ACC112 (cell line): ENCODE measurements around the gene GABRE.
"Not testable (repeated sequence)": the region's sequence is repeated elsewhere in the genome, so short reads cannot be mapped to it uniquely, and the experiment has no call there.

ENCODE experiments used
- H2AFZ ChIP-seq: fragments of 200-600 bp; sonication (generic); one replicate; pipeline ENCODE4 v1.6.0; 2017; ENCODE audit warnings: antibody characterized with exemption, low read length; ENCODE audit not compliant: unreplicated experiment
- H3K27ac ChIP-seq: fragments of 200-600 bp; sonication (generic); 2 replicates; pipeline ENCODE4 v1.5.1; 2014; ENCODE audit warnings: low read depth, mild to moderate bottlenecking, antibody characterized with exemption, low read length, moderate library complexity
- H3K27me3 ChIP-seq: fragments of 200-600 bp; sonication (generic); 2 replicates; pipeline ENCODE4 v1.6.1; 2014; ENCODE audit warnings: mild to moderate bottlenecking, antibody characterized with exemption, low read length, moderate library complexity, mixed read lengths; ENCODE audit not compliant: insufficient read depth
- H3K36me3 ChIP-seq: fragments of 200-600 bp; sonication (generic); 2 replicates; pipeline ENCODE4 v1.6.1; 2016; ENCODE audit warnings: mild to moderate bottlenecking, antibody characterized with exemption, low read length, moderate library complexity, mixed read lengths; ENCODE audit not compliant: insufficient read depth
- H3K4me1 ChIP-seq: fragments of 200-600 bp; sonication (generic); one replicate; pipeline ENCODE4 v1.6.1; 2016; ENCODE audit warnings: low read length, mixed read lengths; ENCODE audit not compliant: insufficient read depth, unreplicated experiment, control insufficient read depth
- H3K4me3 ChIP-seq: fragments of 200-600 bp; sonication (generic); 2 replicates; pipeline ENCODE4 v1.5.1; 2014; ENCODE audit warnings: mild to moderate bottlenecking, low read depth, low read length
- H3K79me2 ChIP-seq: fragments of 200-600 bp; sonication (generic); one replicate; pipeline ENCODE4 v1.6.0; 2016; ENCODE audit warnings: low read length; ENCODE audit not compliant: control insufficient read depth, unreplicated experiment, insufficient read depth

Gene GABRE

DNA sequence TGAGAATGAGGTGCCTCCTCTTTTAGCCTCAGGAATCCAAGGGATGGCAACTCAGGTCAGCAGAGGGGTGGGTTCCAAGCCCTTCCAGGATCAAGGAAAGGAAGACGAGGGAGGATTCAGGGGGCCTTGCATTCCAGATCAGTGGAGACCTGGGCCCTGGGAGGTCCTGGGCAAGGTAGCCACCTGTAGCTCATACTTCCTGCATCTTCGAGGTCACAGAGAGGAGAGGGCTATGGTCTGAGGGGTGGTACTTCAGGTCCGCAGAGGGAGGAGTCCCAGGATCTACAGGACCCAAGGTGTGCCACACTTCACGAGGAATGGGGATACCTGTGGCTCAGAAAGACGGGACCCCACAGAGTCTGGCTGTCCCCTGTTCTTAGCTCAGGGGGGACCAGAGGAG is 52.6 kb downstream of the GABRE start:
- no peak overlapping the region for H3K27ac ChIP-seq
- no peak overlapping the region for H2AFZ ChIP-seq
- H3K79me2 ChIP-seq = no peaks in the 10 kb centered on the region
- no peaks in the 10 kb centered on the region for H3K4me1 ChIP-seq
- H3K27me3 ChIP-seq = no peaks in the 10 kb centered on the region
- H3K36me3 ChIP-seq = no peaks in the 10 kb centered on the region
- no peak overlapping the region for H3K4me3 ChIP-seq

DNA sequence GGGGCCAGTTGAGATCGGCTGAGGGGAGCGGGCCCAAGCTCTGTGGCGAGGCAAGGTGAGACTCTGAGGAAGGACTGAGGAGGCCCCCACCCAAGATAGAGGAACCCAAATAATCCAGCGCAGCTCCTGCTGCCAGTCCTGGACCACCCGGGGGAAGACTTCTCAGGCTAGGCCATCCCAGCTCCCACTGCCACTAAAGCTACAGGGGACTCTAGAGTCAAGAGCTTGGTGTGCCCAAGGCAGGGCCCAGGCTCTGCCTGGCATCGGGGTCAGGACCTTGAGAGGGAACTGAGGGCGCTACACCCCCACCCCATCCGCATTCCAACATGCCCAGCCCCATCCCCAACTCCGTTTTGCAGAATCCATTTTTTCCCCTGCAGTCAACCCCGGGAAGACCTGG is 53.2 kb downstream of the GABRE start:
- H3K27me3 ChIP-seq = no peaks in the 10 kb centered on the region
- H3K27ac ChIP-seq = no peak overlapping the region
- no peaks in the 10 kb centered on the region for H3K36me3 ChIP-seq
- no peak overlapping the region for H2AFZ ChIP-seq
- H3K79me2 ChIP-seq = no peaks in the 10 kb centered on the region
- no peaks in the 10 kb centered on the region for H3K4me1 ChIP-seq
- H3K4me3 ChIP-seq = no peak overlapping the region

DNA sequence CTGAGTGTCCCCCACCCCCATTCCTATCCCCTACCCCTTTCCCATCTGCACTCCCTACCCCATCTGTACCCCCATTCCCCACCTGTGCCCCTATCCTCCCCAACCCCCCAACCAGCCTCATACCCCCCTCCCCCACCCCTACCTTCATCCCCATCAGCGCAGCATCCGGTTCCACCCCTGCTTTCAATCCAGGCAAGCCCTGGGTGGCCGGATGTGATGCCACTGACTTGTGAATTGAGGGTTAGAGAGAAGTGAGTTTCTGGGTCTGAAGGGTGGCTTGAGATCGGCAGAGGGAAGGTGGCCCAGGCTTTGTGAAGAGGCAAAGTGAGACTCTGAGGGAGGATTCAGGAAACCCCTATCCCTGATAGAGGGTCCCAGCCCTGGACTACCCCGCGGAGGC is 53.9 kb downstream of the GABRE start:
- no peak overlapping the region for H3K27ac ChIP-seq
- no peaks in the 10 kb centered on the region for H3K4me1 ChIP-seq
- H2AFZ ChIP-seq = no peak overlapping the region
- no peaks in the 10 kb centered on the region for H3K36me3 ChIP-seq
- H3K79me2 ChIP-seq = no peaks in the 10 kb centered on the region
- H3K4me3 ChIP-seq = no peak overlapping the region
- H3K27me3 ChIP-seq = no peaks in the 10 kb centered on the region

DNA sequence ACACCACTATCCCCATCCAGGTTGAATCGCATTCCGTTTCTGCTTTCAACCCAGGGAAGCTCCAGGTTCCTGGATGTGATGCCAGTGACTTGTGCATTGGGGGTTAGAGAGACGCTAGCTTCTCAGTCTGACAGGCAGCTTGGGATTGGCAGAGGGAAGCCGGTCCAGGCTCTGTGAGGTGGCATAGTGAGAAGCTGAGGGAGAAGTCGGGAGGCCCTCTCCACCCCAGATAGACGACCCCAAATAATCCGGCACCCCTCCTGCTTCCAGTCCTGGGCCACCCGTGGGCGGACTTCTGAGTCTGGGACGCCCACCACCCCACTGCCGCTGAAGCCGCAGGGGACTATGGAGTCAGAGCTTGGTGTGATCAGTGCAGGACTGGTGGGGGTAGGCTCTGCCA is 54.4 kb downstream of the GABRE start:
- Histone ChIP-seq H3K36me3 (no peaks in the 10 kb centered on the region), H3K27ac (no peak overlapping the region), H3K27me3 (no peaks in the 10 kb centered on the region), H3K79me2 (no peaks in the 10 kb centered on the region), H2AFZ (no peak overlapping the region), H3K4me1 (no peaks in the 10 kb centered on the region), H3K4me3 (no peak overlapping the region)

DNA sequence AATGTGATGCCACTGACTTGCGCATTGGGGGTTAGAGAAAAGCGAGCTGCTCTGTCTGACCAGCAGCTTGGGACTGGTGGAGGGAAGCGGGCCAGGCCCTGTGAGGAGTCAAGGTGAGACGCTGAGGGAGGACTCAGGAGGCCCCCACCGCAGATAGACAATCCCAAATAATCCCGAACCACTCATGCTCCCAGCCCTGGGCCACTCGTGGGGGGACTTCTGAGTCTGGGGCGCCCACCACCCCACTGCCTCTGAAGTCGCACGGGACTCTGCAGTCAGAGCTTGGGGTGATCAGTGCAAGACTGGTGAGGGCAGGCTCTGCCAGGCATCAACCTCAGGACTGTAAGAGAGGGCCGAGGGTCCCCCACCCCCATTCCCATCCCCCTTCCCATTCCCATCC is 54.9 kb downstream of the GABRE start:
- H3K4me3 ChIP-seq = no peak overlapping the region
- no peak overlapping the region for H2AFZ ChIP-seq
- H3K36me3 ChIP-seq = no peaks in the 10 kb centered on the region
- no peaks in the 10 kb centered on the region for H3K27me3 ChIP-seq
- no peaks in the 10 kb centered on the region for H3K4me1 ChIP-seq
- H3K79me2 ChIP-seq = no peaks in the 10 kb centered on the region
- H3K27ac ChIP-seq = no peak overlapping the region

DNA sequence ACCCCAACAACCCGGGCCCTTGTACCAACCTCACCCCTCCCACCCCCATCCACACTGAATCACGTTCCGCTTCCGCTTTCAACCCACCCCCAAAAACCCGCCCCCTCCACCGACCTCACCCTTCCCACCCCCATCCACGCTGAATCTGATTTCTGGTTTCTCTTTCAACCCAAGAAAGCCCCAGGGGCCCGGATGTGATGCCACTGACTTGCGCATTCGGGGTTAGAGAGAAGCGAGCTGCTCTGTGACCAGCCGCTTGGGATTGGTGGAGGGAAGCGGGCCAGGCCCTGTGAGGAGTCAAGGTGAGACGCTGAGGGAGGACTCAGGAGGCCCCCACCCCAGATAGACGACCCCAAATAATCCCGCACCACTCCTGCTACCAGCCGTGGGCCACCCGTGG is 55.7 kb downstream of the GABRE start:
- not testable (repeated sequence) for H3K27me3 ChIP-seq, H3K36me3 ChIP-seq, H3K4me1 ChIP-seq, H3K79me2 ChIP-seq, H2AFZ ChIP-seq, H3K4me3 ChIP-seq, H3K27ac ChIP-seq

DNA sequence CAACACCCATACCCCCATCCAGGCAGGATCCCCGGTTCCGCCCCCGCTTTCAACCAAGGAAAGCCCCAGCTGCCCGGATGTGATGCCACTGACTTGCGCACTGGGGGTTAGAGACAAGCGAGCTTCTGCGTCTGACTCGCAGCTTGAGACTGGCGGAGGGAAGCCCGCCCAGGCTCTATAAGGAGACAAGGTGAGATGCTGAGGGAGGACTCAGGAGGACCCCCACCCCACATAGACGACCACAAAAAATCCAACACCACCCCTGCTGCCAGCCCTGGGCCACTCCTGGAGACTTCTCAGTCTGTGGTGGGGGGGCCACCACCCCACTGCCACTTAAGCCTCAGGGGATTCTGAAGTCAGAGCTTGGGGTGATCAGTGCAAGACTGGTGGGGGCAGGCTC is 61.7 kb downstream of the GABRE start, which contains the start of gene MAGEA4:
TSS of gene MAGEA4 (plus strand) at position 110 of the 400 bp plus-strand sequence. CDS start 10,776 bp downstream, outside the sequence.
- Histone ChIP-seq H3K4me1 (no peaks in the 10 kb centered on the region), H3K36me3 (no peaks in the 10 kb centered on the region), H3K4me3 (no peak within 1 kb of the TSS), H3K27ac (no peak within 1 kb of the TSS), H2AFZ (no peak within 1 kb of the TSS), H3K27me3 (no peaks in the 10 kb centered on the region), H3K79me2 (no peaks in the 10 kb centered on the region)

DNA sequence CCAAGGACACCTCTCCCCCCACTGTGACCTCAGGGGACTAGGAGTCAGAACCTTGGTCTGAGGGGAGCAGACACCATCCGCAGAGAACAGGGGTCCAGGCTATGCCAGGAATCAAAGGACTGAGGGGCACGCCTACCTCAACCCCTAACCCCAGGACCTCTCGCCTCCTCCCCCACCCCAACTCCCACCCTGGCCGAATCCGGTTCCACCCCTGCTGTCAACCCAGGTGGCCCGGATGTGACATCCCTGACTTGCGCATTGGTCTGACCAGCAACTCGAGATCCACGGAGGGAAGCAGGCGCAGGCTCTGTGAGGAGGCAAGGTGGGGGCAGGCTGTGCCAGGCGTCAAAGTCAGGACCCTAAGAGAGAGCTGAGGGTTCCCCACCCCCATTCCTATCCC is 62.3 kb downstream of the GABRE start:
- Histone ChIP-seq H3K27ac (no peak overlapping the region), H3K4me3 (no peak overlapping the region), H3K36me3 (no peaks in the 10 kb centered on the region), H3K27me3 (no peaks in the 10 kb centered on the region), H3K79me2 (no peaks in the 10 kb centered on the region), H2AFZ (no peak overlapping the region), H3K4me1 (no peaks in the 10 kb centered on the region)

DNA sequence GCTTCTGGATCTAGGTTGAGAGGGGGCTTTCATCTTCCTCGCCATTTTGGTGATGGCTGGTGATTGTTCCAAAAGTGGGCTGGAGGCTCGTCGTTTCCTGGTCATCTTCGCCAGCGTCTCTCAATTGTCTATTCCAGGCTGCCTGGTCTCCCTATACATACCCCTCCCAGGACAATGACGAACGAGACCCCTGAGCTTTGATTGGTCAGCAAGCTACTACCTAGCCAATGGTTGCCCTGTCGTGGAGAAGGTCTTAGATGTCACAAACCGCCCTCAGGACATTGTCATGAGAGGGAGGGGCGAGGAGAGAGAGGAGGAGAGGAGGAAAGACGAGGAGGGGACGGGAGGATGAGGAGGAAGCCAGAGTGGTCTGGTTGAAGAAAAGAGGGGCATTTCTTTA is 69.5 kb downstream of the GABRE start:
- Histone ChIP-seq H3K27ac (no peak overlapping the region), H3K36me3 (no peaks in the 10 kb centered on the region), H3K79me2 (no peaks in the 10 kb centered on the region), H3K27me3 (no peaks in the 10 kb centered on the region), H2AFZ (no peak overlapping the region), H3K4me3 (no peak overlapping the region), H3K4me1 (peaks cover 16% of the 10 kb centered on the region)
